DMS 273 (cell line): ENCODE results near the gene CCDC127.
"Not testable (repeated sequence)": the region's sequence is repeated elsewhere in the genome, so short reads cannot be mapped to it uniquely, and the experiment has no call there.

ENCODE experiments used
- DNase-seq: peaks from one replicate; lab custom pipeline; 2025; ENCODE audit not compliant: unreplicated experiment; lab: John Stamatoyannopoulos, UW

CCDC127 gene

GRCh38 chr5:174876-175465 lies 43.0 kb downstream of the CCDC127 start:
- no peak for DNase-seq

GRCh38 chr5:174291-174600 lies 43.7 kb downstream of the CCDC127 start:
- DNase-seq = no peak

GRCh38 chr5:173392-174290 lies 44.3 kb downstream of the CCDC127 start:
- no peak for DNase-seq

DNA sequence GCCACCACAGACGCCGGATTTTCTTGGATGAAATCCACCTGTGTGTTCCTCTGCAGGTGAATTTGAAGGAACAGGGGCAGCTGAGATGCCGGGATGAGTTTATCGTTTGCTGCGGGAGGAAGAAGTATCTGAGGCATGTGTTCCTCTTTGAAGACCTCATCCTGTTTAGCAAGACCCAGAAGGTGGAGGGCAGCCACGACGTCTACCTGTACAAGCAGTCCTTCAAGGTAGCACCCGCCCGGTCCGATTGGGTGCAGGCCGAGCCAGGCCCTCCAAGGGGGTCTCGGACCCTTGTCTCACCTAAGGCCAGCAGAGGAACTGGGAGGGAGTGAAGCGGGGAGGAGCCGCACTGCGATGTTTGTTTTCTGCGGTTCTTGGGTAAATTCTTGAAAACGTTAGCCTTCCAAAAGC lies 45.1 kb downstream of the CCDC127 start:
- no peak for DNase-seq

DNA sequence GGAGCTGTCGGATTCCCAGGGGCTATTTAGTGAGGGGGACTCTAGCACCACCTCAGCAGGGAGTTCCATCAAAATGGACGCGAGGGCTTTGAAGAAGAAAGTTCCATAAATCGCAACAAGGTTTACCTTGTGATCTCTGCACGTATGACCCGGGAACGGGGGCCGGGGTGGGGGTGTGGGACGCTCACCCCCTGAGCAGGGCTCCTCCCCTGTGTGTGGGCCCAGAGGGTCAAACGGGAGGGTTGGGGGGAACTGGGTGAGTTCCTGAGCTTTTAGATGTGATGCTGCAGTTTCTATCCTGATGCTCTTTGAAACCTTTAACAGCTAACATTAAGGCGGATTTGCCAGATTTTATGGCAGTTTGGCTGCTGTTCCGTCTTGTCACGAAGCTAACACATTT lies 45.5 kb downstream of the CCDC127 start:
- no peak for DNase-seq

DNA sequence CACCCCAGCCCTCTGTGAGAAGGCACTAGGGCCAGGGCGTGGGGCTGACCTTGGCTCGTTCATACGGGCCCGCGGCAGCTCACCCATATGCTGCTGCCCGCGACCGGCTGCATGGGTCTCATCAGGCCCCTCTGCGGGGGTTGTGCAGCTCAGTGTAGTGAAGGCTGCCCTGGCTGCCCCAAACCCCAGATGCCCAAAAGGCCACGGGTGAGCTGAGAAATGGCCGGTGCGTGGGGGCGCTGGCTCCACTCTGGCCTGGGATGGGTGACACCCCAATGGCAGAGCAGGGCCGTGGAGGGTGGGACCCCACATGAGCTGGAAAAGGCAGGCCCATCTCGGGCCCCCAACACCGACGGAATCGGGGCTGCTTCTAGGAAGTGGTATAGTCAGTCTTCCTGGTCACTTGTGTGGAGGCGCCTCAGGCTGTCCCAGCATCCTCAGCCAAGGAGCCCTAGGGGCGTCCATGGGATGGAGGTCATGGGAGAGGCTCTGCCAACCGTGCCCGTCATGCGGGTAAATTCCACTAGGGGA lies 46.1 kb downstream of the CCDC127 start:
- DNase-seq = no peak

DNA sequence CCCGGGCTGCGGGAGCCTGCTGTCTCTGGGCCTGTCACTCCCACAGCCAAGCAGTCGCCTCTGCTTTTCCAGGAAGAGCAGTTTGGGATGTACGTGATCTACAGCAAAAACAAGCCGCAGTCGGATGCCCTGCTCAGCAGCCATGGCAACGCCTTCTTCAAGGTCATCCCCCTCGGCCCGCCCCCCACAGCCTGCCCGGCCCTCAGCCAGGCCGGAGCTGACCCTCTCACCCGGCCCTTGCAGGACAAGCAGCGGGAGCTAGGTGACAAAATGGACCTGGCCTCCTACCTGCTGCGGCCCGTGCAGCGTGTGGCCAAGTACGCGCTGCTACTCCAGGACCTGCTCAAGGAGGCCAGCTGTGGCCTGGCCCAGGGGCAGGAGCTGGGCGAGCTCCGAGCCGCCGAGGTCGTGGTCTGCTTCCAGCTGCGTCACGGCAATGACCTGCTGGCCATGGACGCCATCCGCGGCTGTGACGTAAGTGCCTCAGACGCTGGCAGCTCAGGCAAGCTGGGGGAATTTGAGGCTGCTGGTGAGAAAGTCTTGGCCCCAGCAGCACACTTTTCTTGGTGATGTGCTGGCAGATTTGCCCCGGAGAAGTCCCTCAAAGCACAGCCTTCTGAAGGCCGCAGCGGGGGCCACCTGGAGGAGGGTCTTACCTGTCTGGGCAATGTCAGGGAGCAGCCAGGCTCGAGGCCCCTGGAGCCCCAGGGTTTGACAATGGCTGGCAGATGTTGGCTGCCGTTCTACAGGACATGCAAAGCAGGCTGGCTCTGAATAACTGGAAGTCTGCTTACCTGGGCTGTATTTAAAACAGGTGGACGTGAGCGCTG lies 46.8 kb downstream of the CCDC127 start:
- DNase-seq = no peak

DNA sequence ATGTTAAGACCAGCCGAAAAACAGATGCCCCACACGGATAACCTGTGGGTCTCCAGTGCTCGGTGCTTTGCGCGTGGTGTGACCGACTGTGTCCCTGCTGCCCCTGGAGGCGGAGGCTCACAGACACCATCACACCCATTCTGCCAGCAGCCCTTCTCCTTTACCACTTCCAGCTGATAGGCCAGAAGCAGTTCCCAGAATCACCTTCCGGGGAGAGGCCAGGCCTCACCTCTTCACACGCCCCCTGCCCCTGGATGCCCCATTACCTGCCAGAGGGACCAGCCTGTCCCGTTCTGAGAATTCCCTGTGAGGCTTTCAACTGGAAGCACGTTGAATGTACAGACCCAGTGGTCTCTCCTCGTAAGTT lies 48.2 kb downstream of the CCDC127 start:
- no peak for DNase-seq

GRCh38 chr5:169071-169727 lies 48.8 kb downstream of the CCDC127 start:
- no peak for DNase-seq

GRCh38 chr5:167982-168660 lies 49.8 kb downstream of the CCDC127 start:
- no peak for DNase-seq

DNA sequence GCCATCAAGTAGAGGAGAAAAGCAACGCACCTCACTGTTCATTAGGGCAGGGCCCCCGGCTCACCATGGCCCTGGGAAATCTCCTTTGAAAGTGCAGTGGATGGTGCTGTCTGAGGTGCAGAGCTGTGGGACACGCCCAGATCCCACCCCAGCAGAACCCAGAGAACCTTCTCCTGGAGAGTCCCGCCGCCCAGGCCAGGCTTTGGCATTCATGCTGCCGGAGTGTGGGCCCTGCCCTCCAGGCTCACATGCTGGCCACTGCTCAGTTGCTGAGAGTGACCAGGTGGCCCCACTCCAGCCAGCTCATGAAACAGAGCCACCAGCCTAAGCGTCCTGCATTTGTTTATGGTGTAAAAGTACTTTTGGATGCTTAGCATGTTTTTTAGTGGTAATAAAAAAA lies 50.4 kb downstream of the CCDC127 start:
- no peak for DNase-seq

- DNase-seq = no peak
Measured at GRCh38 chr5:166441-167372, 51.2 kb downstream of the CCDC127 start.

GRCh38 chr5:164783-165182 lies 53.2 kb downstream of the CCDC127 start:
- not testable (repeated sequence) for DNase-seq

GRCh38 chr5:164244-164643 lies 53.7 kb downstream of the CCDC127 start:
- no peak for DNase-seq

DNA sequence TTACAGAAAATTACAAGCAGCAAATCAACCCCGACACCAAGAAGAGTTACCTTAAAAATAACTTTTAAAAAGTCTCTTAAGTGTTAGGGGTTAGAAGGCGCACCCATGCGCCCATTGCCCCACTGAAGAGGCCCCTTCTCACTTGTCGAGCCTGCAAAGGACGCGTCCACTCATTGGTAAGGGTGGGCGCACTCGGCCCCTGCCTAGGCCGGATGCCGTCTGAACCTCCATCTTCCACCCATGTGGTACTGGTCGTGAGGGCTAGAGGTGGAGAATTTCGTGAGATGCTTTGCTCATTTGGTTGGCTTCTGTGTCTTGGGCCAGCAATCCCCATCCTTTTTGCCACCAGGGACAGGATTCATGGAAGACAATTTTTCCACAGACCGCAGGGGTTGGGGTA lies 54.1 kb downstream of the CCDC127 start:
- DNase-seq = no peak

DNA sequence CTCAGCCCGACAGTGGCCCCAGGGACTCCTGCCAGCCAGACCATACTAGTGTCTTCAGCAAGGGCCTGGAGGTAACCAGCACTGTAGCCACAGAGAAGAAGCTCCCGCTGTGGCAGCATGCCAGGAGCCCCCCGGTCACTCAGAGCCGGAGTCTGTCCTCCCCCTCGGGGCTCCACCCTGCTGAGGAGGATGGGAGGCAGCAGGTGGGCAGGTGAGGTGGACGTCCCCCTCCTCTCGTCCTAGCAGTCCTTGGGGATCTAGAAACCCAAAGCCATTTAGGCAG lies 54.7 kb downstream of the CCDC127 start:
- no peak for DNase-seq

DNA sequence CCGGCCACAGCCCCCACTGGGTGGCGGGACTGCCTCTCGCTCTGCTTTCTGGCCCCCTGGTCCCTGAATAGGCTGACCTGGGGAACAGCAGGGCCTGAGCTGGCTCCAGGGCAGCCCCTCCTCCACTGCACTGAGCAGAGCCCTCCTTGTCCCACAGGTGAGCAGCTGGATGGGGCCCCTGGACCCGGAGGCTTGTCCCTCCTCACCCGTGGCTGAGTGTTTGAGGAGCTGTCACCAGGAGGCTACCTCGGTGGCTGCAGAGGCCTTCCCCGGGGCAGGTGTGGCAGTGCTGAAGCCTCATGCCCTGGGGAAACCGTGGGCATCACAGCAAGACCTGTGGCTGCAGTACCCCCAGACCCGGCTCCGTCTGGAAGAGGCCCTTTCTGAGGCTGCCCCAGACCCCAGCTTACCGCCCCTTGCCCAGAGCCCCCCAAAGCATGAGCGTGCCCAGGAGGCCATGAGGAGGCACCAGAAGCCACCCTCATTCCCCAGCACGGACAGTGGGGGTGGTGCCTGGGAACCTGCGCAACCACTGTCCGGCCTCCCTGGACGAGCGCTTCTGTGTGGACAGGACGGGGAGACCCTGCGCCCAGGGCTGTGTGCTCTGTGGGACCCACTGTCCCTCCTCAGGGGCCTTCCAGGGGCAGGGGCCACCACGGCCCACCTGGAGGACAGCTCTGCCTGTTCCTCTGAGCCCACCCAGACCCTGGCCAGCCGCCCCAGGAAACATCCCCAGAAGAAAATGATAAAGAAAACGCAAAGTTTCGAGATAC lies 55.2 kb downstream of the CCDC127 start:
- DNase-seq = no peak

- no peak for DNase-seq
Measured at GRCh38 chr5:162190-162564, 55.8 kb downstream of the CCDC127 start.

DNA sequence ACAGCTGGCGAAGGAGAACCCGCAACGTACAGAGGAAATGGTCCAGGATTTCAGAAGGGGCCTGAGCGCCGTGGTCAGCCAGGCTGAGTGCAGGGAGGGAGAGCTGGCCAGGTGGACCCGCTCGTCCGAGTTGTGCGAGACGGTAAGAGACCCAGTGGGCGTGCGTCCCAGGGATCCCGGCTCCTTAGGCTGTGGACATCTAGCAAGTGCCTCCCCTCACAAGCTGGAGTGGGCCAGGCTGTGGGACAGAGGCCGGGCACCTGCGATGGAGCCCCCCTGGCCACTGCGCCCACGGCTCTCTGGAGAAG lies 56.2 kb downstream of the CCDC127 start:
- DNase-seq = no peak
